ENCODE data around the gene CACNB1.

Gene CACNB1

DNA sequence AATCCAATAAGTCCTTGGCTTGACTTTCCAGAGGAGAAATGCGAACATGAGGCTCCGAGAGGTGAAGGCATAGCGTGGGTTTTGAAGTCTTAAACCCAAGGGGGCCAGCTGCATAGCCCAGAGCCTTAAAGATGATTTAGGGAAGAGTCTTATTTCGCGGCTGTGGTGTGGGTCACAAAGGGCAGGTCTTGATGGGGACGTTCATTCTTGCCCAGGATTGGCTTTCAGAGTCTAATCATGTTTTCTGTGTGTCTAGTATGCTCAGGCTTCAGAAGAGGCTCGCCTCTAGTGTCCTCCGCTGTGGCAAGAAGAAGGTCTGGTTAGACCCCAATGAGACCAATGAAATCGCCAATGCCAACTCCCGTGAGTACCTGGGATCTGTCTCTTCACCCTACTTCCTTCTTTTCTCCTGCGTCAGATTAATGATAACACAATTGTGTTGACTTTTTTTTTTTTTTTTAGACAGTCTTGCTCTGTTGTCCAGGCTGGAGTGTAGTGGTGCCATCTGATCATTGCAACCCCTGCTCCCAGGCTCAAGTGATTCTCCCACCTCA lies 3.6 kb upstream of the CACNB1 start:
- DNase-seq (ENCODE audit: low spot score): no peak

DNA sequence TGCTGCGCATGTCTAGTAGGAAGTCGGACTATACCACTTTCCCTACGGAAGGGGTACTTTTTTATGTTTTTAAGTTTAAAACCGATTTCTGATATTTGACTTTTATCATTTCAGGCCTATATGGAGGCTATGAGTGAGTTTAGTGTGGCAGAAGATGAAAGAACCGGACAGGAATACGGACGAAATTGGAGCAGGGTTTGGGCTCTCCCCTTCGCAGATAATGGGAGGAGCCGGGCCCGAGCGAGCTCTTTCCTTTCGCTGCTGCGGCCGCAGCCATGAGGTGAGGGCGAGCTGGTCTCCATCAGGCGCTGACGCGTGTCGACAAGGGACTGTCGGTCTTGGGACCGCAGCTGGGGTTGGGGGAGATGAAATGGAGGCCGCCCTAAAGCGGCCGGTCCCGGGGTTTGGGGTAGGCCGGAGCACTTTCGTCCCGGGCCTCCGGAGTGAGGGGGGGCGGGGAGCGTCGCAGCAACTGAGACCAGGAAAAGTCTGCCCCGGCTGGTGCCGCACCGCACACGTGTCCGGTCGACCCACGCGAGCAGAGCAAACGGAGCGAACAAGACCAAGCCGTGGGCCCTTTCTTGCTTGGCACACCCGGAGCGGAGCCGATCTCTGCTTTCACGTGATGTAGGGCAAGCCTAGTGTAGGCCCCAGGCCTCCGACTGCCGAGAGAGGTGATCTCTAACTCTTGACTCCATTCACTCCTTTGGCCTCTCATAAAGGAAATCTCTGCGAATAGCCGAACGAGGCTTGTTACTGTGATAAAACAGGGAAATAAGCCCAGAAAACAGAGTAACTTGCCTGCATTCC lies 2.8 kb upstream of the CACNB1 start, which contains the start of gene RPL19:
Gene RPL19 (plus strand): TSS at position 214 of the 810 bp plus-strand sequence. CDS start 62 bp downstream, at position 276.
- DNase-seq (ENCODE audit: low spot score): peak; percentile 92

GRCh38 chr17:39199820-39200069 lies 2.3 kb upstream of the CACNB1 start:
- peak; percentile 96 for DNase-seq (ENCODE audit: low spot score)

GRCh38 chr17:39198186-39198566 lies 707 bp upstream of the CACNB1 start:
- no peak for DNase-seq (ENCODE audit: low spot score)

DNA sequence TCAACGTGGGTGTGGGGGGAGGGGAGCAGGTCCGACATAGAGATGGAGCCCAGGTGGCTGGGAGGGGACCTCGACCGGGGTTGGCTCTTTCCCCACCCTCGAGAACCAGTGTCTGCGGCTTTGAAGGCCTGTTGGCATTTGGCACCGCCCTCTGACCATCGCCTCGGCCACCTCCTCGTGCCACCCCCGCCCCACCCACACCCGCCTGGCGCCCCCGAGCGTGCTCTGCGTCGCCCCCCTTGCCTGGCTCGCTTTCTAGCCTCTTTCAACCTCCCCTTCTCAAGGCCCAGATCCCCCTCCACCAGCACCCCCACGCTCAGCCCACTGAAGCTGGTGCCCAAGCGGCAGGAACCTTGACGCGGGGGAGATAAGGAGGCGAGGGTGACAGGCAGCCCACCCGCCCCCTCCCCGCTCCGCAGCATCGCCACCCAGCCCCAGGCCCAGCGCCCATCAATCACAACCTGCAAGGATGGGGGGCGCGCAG lies 619 bp downstream of the CACNB1 start:
- DNase-seq (ENCODE audit: low spot score): peak; percentile 58

DNA sequence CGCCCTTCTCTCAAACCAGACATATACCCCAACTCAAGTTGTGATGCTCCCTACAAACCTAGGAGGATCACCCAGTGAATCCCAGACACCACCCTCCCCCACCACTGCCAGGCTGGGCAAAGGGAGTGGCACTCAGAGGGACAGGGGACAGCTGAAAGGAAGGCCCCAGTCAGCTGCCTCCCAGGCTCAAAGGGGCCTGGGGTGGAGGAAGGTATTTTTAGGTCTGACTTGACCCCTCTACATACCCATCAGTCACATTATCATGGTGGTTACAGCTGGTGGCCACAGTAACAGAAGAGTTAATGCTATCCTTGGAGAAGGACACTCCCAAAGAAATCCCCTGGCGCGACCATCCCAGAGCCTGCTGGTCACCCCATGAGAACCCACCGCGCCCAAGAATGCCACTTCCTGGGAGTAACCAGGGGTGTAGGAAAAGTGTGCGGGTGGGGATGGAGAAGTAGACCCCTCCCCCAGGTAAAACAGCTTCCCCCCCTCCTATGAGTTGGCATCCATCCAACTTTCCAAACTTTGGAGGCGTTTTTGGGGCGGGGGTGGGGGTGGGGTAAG lies 1.1 kb downstream of the CACNB1 start:
- no peak for DNase-seq (ENCODE audit: low spot score)

DNA sequence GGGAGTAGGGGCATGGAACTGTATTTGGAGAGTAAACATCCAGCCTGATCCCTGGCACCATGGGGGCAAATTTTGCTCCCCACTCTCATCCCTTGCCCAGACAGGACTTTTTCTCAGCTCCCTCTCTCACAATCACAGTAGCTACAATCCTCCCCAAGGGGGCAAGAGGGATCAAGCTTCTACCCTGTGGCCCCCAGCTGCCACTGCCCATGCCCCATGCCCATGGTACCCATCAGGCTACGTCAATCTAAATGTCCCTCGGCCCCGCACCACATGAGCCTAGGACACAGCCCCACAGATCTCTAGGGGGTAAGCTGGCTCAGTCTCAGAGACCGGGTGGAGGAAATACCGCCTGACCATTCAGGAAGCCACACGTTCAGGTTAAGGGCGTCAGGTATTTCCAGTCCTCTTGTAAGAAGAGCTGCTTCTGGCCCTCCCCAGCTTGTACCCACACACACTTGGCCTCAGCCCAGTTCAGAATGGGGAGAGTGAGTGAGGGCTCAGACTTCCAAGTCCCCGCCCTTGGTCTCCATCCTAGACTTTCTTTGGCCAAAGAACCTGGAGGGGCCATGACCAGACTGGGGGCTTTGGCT lies 1.8 kb downstream of the CACNB1 start:
- DNase-seq (ENCODE audit: low spot score): no peak

- no peak for DNase-seq (ENCODE audit: low spot score)
Measured at GRCh38 chr17:39194985-39195524, 2.4 kb downstream of the CACNB1 start.

GRCh38 chr17:39194089-39194984 lies 3.1 kb downstream of the CACNB1 start:
- peak; percentile 85 for DNase-seq (ENCODE audit: low spot score)

GRCh38 chr17:39193346-39193745 lies 4.1 kb downstream of the CACNB1 start:
- no peak for DNase-seq (ENCODE audit: low spot score)

DNA sequence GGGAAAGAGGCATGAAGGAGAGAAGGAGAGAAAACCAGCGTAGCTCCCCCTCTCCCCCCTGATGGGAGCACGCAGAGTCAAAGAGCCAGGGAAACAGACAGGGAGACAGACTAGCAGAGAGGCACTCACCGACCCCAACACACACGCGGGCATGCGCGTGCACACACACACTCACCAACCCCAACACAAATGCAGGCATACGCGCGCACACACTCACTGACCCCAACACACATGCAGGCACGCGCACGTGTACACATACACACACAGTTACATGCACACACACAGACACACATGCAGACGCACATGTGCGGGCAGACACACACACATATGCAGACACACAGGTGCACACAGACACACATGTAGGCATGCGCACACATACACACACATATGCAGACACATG lies 4.6 kb downstream of the CACNB1 start:
- no peak for DNase-seq (ENCODE audit: low spot score)

DNA sequence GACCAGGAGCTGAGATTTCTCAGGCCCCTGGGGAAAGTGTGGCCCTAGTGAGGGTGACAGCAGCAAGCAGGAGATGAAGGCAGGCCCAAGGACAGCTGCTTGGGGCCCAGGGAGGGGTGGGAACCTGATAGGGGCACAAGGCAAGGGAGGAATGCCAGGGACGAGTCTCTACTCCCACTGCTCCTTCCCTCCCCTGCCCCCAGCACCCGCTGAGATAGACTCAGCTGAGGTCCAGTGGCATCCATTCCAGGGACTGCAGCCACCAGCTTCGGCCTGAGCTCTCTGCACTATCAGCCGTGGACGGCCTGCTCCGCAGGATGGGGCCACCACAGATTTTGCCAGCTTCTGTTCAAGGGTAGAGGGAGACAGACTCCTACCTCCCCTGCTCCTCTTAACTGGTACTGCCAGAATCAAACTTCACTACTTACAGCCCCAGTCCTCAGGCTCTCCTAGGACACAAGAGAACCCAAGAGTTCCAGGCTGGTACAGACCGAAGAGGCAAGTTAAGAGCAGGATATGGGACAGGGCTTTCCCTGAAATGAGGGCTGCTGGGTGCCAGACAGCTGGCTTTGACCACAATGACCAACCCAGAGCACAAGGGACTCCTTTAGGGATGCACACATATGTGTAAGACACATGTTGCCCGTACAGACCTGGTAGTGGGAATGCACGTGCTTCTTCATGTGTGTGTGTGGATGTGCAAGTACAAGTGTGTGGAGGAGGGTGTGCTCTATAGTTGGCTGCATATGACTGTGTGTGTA lies 5.5 kb downstream of the CACNB1 start:
- DNase-seq (ENCODE audit: low spot score): no peak

DNA sequence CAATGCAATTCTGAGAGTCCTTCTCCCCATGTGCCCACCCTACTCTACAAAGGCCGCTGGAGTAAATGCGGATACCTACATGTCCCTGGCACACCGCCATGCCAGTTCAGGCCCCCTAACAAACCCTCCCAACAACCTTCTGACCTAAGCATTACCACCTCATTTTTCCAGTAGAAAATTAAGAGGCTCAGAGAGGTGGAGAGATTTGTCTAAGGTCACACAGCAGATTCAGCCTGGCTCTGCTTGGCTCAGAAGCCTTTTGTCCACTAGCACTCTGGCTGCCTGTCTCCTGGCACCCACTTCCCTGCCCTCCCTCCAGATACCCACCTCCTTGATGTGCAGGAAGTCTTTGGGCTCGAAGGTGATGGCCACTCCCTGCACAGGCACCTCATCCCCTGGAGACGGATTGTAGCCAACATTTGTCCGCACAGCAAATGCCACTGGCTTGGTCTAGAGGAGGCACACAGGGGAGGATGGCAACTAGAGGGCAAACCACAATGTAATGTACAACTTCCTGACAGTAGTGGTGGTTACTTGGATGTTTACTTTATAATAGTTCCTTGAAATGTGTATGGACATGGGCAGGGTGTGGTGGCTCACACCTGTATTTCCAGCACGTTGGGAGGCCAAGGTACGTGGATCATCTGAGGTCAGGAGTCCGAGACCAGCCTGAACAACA lies 10.2 kb downstream of the CACNB1 start:
- no peak for DNase-seq (ENCODE audit: low spot score)

GRCh38 chr17:39186481-39187002 lies 10.9 kb downstream of the CACNB1 start:
- no peak for DNase-seq (ENCODE audit: low spot score)

DNA sequence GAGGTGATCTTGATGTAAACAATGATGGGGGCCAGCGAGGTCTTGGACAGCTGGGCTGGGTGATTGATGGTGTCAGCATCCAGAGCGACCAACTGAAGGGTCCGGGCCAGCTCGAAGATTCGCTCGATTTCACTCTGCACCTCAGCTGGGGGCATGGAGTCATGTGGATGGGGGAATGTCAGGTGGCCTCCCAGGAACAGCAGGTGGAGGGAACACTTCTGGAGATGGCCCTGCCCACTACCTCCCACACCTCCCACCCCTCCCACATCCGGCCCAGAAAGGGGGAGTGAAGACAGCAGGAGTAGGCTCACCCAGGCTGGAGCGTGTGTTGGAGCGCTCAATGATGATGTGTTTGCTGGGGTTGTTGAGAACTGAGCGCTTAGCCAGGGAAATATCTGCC lies 13.7 kb downstream of the CACNB1 start:
- DNase-seq (ENCODE audit: low spot score): no peak

DNA sequence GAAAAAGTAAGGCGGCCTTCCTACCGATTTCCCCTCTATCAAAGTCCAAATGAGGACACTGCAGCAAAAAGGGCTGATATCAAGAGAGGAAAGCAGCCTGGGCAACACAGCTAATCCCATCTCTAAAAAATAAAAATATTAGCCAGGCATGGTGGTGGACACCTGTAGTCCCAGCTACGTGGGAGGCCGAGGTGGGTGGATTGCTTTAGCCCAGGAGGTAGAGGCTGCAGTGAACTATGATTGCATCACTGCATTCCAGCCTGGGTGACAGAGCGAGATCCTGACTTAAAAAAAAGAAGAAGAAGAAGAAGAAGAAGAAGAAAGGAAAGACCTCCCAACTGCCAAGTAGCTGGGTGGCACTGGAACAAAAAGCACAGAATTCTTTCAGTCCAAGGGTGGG lies 14.4 kb downstream of the CACNB1 start:
- no peak for DNase-seq (ENCODE audit: low spot score)

DNA sequence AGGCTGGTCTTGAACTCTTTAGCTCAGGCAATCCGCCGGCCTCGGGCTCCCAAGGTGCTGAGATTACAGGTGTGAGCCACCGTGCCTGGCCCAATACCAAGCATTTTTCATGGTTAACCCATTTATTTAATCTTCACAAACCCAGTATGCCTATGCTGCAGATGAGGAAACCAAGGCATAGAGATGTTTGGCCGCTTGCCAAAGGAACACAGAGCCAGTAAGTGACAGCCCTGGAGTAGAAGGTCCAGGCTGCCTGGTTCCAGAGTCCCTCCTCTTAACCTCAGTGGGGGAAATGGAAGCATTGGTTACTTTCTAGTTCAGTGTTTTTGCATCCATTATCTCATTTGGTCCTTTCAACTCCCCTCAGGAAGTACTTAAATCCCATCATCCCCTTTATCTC lies 16.2 kb downstream of the CACNB1 start:
- DNase-seq (ENCODE audit: low spot score): no peak

GRCh38 chr17:39178536-39178935 lies 18.9 kb downstream of the CACNB1 start:
- peak; percentile 70 for DNase-seq (ENCODE audit: low spot score)

GRCh38 chr17:39177256-39177655 lies 20.2 kb downstream of the CACNB1 start:
- DNase-seq (ENCODE audit: low spot score): no peak

GRCh38 chr17:39175695-39176093 lies 21.8 kb downstream of the CACNB1 start:
- DNase-seq (ENCODE audit: low spot score): no peak

Data from AG20443 (cell line).